ENCODE data around the gene FRMPD2. TPM values are rescaled to one million over a fixed set of nuclear protein-coding genes. Genes with fewer than 3 reads are reported as not detected.
A peak's percentile ranks its signal among the peaks of the same experiment; 100 is the strongest.

FRMPD2 gene
- total RNA-seq, 2 experiments from 2014 or later, result not detected

DNA sequence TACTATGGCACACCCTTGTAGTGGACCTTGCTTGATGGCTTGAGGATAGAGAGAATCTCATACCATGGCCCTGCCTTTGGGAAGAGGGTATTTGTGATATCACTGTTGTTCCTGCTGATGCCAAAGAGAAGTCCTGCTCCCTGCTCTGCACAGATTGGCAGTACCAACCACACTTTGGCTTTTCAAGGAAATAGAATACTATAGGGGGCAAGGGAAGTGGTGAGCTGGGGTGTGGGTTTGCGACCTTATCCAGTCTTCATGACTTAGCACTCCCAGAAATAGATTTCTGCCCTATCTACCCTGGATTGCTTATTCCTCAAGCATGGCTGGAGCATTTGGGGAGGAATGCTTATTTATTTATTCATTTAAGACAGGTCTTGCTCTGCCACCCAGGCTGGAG lies 25.2 kb upstream of the FRMPD2 start:
- H3K27ac Mint-ChIP-seq, result no peak overlapping the region
- H3K4me3 Mint-ChIP-seq, result no peak overlapping the region
- CTCF ChIA-PET, result no interaction called here
- POLR2A ChIA-PET, result no interaction called here
- H3K27me3 Mint-ChIP-seq, result peaks cover 6% of the 10 kb centered on the region
- no peak for DNase-seq
- peaks cover 3% of the 10 kb centered on the region for H3K4me1 Mint-ChIP-seq
- H3K36me3 Mint-ChIP-seq (ENCODE audit: low read depth), result no peaks in the 10 kb centered on the region
- H3K9me3 Mint-ChIP-seq, result no peaks in the 10 kb centered on the region

DNA sequence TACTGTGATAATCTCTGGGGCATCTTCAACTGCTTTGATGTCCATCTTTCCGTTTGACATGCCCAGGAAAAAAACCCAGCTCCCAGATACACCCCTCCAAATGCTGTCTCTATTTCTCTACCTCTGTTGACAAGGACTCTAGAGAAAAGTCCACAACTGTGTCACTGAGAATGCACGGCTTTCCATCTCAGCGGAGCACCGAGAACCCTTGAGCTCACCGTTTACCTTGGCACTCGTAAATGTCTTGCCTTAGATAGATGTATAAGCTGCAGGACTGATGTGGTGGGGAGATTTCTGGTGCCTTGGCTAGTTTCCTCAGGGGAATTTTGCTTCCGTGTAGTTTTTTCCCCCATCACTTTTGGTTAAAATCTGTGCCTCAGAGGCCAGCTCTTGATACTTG lies 24.6 kb upstream of the FRMPD2 start:
- DNase-seq, result no peak
- H3K4me1 Mint-ChIP-seq, result peaks cover 3% of the 10 kb centered on the region
- POLR2A ChIA-PET, result no interaction called here
- CTCF ChIA-PET, result no interaction called here
- no peaks in the 10 kb centered on the region for H3K9me3 Mint-ChIP-seq
- no peak overlapping the region for H3K4me3 Mint-ChIP-seq
- peaks cover 6% of the 10 kb centered on the region for H3K27me3 Mint-ChIP-seq
- H3K36me3 Mint-ChIP-seq (ENCODE audit: low read depth), result no peaks in the 10 kb centered on the region
- no peak overlapping the region for H3K27ac Mint-ChIP-seq

DNA sequence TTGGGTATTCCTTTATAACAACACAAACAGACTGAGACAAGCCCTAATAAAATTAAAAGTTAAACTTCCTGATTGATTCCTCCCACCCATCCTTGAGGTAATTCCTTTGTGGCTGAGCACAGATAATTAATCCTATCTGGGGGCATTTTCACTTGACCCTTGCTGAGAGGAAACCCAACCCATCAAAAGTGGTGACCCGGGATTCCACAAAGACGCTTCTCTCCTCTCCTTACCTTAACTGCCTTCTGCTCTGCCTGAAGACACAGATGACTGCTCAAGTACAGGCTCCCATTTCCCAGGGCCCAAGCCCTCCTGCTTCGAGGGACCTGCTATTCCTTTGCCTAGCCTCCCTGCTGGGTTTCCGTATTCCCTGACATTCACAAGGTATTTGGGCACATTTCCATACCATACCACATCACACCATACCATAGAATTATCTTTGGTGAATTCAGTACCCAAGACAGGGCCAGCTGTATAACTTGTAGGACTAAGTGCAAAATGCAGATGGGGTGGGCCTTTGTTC lies 22.1 kb upstream of the FRMPD2 start:
- ChIA-PET CTCF (no interaction called here), POLR2A (no interaction called here)
- no peaks in the 10 kb centered on the region for H3K9me3 Mint-ChIP-seq
- no peak for DNase-seq
- no peaks in the 10 kb centered on the region for H3K36me3 Mint-ChIP-seq (ENCODE audit: low read depth)
- H3K4me1 Mint-ChIP-seq, result peaks cover 2% of the 10 kb centered on the region
- H3K4me3 Mint-ChIP-seq, result no peak overlapping the region
- no peak overlapping the region for H3K27ac Mint-ChIP-seq
- H3K27me3 Mint-ChIP-seq, result peaks cover 3% of the 10 kb centered on the region

DNA sequence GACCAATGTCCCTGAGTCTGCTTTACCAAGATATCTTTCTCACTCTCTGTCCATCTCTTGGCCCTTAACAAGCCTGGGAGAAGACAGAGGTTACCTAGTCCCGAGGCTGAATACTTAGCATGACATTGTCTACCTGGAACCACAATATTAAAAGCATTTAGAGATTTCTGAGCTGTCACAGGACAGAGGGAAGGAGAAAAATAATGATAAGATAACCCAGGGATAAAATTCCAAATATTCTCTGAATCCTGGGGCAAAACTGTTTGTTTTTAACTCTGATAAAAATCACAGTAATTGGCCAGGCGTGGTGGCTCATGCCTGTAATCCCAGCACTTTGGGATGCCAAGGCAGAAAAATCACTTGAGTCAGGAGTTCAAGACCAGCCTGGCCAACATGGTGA lies 19.9 kb upstream of the FRMPD2 start:
- ChIA-PET POLR2A (no interaction called here), CTCF (no interaction called here)
- H3K4me1 Mint-ChIP-seq, result peaks cover 23% of the 10 kb centered on the region
- DNase-seq, result no peak
- H3K36me3 Mint-ChIP-seq (ENCODE audit: low read depth), result no peaks in the 10 kb centered on the region
- no peaks in the 10 kb centered on the region for H3K27me3 Mint-ChIP-seq
- H3K4me3 Mint-ChIP-seq, result no peak overlapping the region
- H3K27ac Mint-ChIP-seq, result no peak overlapping the region
- no peaks in the 10 kb centered on the region for H3K9me3 Mint-ChIP-seq

DNA sequence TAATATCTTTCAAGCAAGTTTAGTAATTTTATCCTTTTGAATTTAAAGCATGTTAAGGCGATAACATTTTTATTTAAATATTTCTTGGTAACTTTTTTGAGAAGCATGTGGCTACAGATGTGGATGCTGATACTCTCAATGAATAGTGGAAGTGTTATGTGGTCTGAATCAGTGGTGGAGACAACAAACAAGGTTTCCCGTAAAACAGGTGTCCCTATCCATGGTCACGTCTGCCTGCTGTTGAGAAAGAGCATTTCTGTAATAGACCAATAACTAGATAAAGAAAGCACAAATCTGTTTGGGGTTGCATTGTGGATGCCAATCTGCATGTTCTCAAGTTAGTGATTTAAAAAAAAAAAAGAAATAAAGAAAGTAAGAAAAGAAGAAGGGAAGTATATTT lies 18.1 kb upstream of the FRMPD2 start:
- ChIA-PET POLR2A (no interaction called here), CTCF (no interaction called here)
- no peaks in the 10 kb centered on the region for H3K9me3 Mint-ChIP-seq
- no peaks in the 10 kb centered on the region for H3K27me3 Mint-ChIP-seq
- peaks cover 37% of the 10 kb centered on the region for H3K4me1 Mint-ChIP-seq
- no peak overlapping the region for H3K27ac Mint-ChIP-seq
- H3K36me3 Mint-ChIP-seq (ENCODE audit: low read depth), result no peaks in the 10 kb centered on the region
- no peak for DNase-seq
- H3K4me3 Mint-ChIP-seq, result no peak overlapping the region

DNA sequence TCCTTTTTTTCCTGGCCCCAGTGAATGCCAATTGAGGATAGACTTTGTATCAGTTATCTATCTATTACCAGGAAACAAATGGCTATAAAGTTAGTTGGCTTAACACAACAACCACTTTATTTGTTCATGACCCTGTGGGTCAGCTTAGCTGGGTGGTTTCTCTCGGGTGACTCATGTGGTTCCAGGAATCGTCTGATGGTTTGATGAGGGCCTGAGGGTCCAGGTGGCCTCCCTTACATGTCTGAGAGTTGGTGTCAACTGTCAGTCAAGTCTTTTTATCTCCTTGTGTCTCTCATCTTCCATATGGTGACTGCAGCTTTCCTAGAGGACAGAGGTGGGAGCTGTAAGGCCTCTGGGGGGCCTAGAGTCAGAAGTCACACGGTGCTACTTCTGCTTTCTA lies 16.7 kb upstream of the FRMPD2 start:
- ChIA-PET CTCF (interaction anchor here (1.0 to 1.4 kb wide), 2 partner anchors 10 to 19 kb away, joined by 3 to 4 read pairs; no protein-coding TSS in a partner anchor), POLR2A (no interaction called here)
- Mint-ChIP-seq H3K36me3 (ENCODE audit: low read depth) (no peaks in the 10 kb centered on the region), H3K4me1 (peaks cover 43% of the 10 kb centered on the region), H3K9me3 (no peaks in the 10 kb centered on the region), H3K27ac (no peak overlapping the region), H3K27me3 (no peaks in the 10 kb centered on the region), H3K4me3 (no peak overlapping the region)
- no peak for DNase-seq

DNA sequence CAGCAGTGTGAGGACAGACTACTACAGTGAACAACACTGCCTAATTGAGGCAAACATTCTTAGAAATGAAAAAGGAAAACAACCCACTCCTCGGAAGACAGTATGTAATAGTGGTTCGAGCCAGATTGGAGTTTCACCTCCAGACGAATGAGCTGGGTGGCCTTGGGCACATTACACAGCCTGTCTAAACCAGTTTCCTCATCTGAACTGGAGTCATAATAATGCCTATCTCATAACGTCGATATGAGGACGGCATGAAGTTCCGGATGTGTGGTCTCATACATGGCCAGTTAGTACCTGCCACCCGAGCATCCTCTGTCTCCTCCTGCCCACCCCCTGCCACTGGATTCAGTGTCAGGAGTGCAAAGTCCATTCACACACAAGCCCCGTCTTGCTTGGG lies 15.8 kb upstream of the FRMPD2 start:
- POLR2A ChIA-PET, result interaction anchor here (1.3 kb wide), 1 partner anchor 20 kb away, joined by 3 read pairs; no protein-coding TSS in a partner anchor
- no peak overlapping the region for H3K4me3 Mint-ChIP-seq
- H3K27me3 Mint-ChIP-seq, result peaks cover 6% of the 10 kb centered on the region
- H3K36me3 Mint-ChIP-seq (ENCODE audit: low read depth), result no peaks in the 10 kb centered on the region
- peaks cover 43% of the 10 kb centered on the region for H3K4me1 Mint-ChIP-seq
- H3K9me3 Mint-ChIP-seq, result peaks cover under 1% of the 10 kb centered on the region
- no peak for DNase-seq
- CTCF ChIA-PET, result interaction anchor here (0.8 to 1.4 kb wide), 2 partner anchors 9 to 20 kb away, joined by 3 to 4 read pairs; no protein-coding TSS in a partner anchor
- H3K27ac Mint-ChIP-seq, result no peak overlapping the region

DNA sequence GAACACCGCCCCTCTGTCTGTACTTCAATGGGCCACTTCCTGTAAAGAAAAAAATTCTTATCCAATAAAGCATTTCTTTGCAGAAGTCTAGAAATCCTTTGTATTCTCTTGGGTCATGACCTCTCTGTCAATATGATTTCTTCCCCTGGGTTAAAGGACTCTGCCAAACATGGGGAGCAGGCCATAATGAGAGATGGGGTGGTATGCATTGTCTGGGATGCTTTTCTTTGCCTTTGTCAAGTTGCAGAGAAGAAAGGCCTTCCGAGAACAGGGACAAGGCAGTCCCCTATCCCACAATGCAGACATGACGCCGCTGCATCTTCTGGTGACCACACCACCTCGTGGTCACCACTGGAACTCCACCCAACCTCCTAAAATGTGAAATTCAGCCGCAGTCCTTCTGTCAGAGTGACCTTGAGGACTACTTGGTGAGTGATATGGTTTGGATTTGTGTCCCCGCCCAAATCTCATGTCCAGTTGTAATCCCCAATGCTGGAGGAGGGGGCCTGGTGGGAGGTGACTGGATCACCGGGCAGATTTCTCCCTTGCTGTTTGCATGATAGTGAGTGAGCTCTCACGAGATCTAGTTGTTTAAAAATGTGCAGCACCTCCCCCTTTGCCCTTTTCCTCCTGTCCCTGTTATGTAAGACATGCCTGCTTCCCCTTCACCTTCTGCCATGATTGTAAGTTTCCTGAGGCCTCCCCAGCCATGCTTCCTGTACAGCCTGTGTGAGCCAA lies 15.2 kb upstream of the FRMPD2 start:
- peaks cover 43% of the 10 kb centered on the region for H3K4me1 Mint-ChIP-seq
- no peak overlapping the region for H3K27ac Mint-ChIP-seq
- DNase-seq, result peak; percentile 51
- peaks cover 6% of the 10 kb centered on the region for H3K9me3 Mint-ChIP-seq
- no peaks in the 10 kb centered on the region for H3K36me3 Mint-ChIP-seq (ENCODE audit: low read depth)
- H3K4me3 Mint-ChIP-seq, result no peak overlapping the region
- H3K27me3 Mint-ChIP-seq, result peaks cover 11% of the 10 kb centered on the region
- ChIA-PET POLR2A (interaction anchor here (1.3 kb wide), 1 partner anchor 21 kb away, joined by 3 read pairs; no protein-coding TSS in a partner anchor), CTCF (interaction anchor here (0.7 to 1.4 kb wide), 3 partner anchors 8 to 20 kb away, joined by 3 to 4 read pairs (median 3); no protein-coding TSS in a partner anchor)

DNA sequence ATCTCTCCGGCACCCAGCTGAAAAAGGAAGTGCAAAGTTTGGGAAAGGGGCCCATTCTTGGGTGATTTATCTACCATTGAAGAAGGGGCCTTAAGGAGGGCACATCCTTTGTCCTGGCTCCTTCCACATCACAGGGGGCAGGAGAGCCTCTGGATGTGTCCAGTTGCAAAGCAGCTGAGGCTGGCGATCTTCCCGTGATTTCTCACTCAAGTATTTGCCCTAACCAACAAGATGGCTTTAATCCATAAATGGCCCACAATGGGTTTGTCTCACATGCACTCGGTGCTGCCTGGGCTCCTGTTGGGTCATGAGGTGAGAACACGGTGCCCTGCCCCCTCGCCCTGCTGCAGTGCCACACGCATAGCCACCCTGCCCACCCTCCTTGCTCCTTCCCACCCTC lies 14.2 kb upstream of the FRMPD2 start:
- CTCF ChIA-PET, result interaction anchor here (0.7 to 1.6 kb wide), 2 partner anchors 9 to 12 kb away, joined by 3 to 4 read pairs; no protein-coding TSS in a partner anchor
- Mint-ChIP-seq H3K27ac (no peak overlapping the region), H3K36me3 (ENCODE audit: low read depth) (no peaks in the 10 kb centered on the region)

DNA sequence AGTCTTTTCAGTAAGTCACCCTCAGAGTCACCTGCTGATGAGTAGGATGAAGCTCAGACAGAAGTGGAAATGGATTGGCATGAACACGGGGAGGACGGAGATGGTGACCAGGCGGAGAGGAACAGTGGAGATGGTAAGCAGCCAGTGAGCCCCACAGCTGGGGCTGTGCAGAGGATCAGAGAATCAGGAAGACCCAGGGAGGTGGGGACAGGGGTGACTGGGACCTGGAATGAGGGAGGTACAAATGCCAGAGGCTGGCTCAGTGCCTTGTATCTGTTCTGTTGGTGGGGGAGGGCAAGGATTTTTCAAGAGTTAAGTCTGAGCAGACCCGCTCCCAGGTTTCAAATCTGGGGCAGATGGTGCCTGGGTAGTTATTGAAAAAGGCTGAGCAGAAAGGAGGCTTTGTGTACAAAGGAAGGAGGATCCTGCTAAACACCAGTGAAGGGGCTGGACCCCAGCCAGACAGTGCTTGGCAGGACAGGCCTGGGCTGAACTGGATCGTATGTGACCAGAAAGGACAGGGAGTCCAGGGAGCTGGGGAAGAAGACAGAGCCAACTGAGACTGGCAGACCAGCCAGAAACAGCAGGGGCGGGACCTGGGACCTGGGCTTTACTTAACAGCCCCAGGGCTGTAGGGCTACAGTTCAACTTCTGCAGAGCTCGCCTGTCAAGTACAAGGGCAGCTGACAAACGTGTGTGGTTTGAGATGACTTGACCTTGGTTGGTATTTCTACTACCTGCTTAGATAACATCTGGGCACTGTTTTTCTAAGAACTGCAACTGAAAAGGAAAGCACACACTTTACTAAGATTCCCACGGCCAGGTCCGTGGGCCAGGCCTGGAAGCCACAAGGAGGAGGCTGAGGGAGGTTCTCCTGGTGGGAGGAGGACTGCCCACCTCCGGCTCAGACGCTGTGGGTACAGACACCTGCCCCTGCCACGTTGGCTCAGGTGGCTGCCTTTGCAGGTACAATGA lies 13.2 kb upstream of the FRMPD2 start:
- H3K36me3 Mint-ChIP-seq (ENCODE audit: low read depth), result no peaks in the 10 kb centered on the region
- H3K27ac Mint-ChIP-seq, result no peak overlapping the region
- H3K4me1 Mint-ChIP-seq, result peaks cover 43% of the 10 kb centered on the region
- H3K27me3 Mint-ChIP-seq, result peaks cover 17% of the 10 kb centered on the region
- DNase-seq, result no peak
- ChIA-PET CTCF (interaction anchor here (1.6 kb wide), 1 partner anchor 10 kb away, joined by 4 read pairs; no protein-coding TSS in a partner anchor), POLR2A (no interaction called here)
- H3K4me3 Mint-ChIP-seq, result no peak overlapping the region
- H3K9me3 Mint-ChIP-seq, result peaks cover 16% of the 10 kb centered on the region

More for the DNA sequence above, 14.2 kb upstream of the FRMPD2 start:
- POLR2A ChIA-PET, result no interaction called here
- Mint-ChIP-seq H3K4me1 (peaks cover 43% of the 10 kb centered on the region), H3K27me3 (peaks cover 16% of the 10 kb centered on the region), H3K9me3 (peaks cover 13% of the 10 kb centered on the region), H3K4me3 (no peak overlapping the region)
- DNase-seq, result no peak

DNA sequence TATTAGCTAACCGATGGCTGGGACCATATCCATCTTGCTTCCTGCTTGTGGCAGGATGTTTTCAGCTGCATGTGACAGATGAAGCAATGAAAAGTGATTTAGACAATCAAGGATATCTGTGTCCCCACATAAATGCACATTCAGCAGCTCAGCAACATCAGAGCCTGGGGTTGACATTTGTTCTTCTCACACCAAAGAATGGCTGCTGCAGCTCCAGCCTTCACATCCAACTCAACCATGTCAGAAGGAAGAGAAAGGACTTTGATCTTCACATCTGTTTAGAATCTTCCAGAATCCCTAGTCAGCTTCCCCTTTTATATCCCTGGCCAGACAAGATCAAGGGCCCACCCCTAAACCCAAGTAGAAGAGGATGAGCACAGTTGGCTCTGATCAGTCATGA lies 11.9 kb upstream of the FRMPD2 start:
- ChIA-PET CTCF (no interaction called here), POLR2A (no interaction called here)
- peaks cover 22% of the 10 kb centered on the region for H3K27me3 Mint-ChIP-seq
- no peak for DNase-seq
- peaks cover 39% of the 10 kb centered on the region for H3K4me1 Mint-ChIP-seq
- no peaks in the 10 kb centered on the region for H3K36me3 Mint-ChIP-seq (ENCODE audit: low read depth)
- H3K4me3 Mint-ChIP-seq, result no peak overlapping the region
- H3K9me3 Mint-ChIP-seq, result peaks cover 23% of the 10 kb centered on the region
- no peak overlapping the region for H3K27ac Mint-ChIP-seq

DNA sequence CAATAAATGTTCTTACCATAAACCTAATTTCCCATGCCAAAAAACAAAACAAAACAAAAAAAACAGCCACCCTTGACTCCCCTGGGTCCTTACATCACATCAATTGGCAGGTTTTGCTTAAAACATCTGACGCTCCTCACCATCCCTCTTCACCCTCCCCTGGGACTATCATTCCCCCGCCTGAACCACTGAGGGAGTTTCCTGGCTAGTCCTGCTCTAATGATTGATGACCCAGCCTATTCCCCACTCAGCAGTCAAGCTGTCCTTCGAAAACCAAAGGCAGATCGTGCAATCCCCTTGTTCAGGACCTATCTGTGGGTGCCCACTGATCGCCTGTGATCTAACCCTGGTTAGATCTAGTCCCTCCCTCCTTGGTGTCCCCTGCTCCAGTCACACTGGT lies 11.2 kb upstream of the FRMPD2 start:
- no peak for DNase-seq
- CTCF ChIA-PET, result no interaction called here
- POLR2A ChIA-PET, result no interaction called here
- Mint-ChIP-seq H3K27me3 (peaks cover 26% of the 10 kb centered on the region), H3K27ac (no peak overlapping the region), H3K4me1 (peaks cover 32% of the 10 kb centered on the region), H3K9me3 (peaks cover 23% of the 10 kb centered on the region), H3K36me3 (ENCODE audit: low read depth) (no peaks in the 10 kb centered on the region), H3K4me3 (no peak overlapping the region)

DNA sequence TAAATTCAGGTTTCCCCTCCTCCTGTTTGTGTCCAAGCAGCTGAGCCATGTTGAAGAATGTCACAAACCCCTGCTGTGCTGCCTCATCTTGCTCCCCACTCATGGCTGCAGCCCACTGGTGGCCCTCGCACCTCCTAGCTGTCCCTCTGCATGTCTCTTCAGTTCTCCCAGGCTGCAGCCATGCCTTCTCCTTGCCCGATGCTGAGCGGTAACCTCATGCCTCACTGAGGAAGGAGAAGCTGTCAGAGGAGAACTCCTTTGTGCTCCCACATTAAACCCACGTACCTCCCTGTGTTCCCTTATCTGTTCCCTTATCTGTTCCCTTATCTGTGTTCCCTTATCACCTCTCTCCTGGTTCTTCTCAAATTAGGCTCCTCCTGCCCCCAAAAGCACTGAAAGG lies 10.3 kb upstream of the FRMPD2 start:
- Mint-ChIP-seq H3K4me3 (no peak overlapping the region), H3K36me3 (ENCODE audit: low read depth) (no peaks in the 10 kb centered on the region), H3K4me1 (peaks cover 25% of the 10 kb centered on the region), H3K27me3 (peaks cover 26% of the 10 kb centered on the region), H3K27ac (no peak overlapping the region), H3K9me3 (peaks cover 23% of the 10 kb centered on the region)
- ChIA-PET POLR2A (no interaction called here), CTCF (no interaction called here)
- DNase-seq, result no peak
